ENCODE measurements around the gene FGD5. TPM values are rescaled to one million over a fixed set of nuclear protein-coding genes. Genes with fewer than 3 reads are reported as not detected.

Gene FGD5
- total RNA-seq, 1 donor from 2014 or later = 294 TPM

DNA sequence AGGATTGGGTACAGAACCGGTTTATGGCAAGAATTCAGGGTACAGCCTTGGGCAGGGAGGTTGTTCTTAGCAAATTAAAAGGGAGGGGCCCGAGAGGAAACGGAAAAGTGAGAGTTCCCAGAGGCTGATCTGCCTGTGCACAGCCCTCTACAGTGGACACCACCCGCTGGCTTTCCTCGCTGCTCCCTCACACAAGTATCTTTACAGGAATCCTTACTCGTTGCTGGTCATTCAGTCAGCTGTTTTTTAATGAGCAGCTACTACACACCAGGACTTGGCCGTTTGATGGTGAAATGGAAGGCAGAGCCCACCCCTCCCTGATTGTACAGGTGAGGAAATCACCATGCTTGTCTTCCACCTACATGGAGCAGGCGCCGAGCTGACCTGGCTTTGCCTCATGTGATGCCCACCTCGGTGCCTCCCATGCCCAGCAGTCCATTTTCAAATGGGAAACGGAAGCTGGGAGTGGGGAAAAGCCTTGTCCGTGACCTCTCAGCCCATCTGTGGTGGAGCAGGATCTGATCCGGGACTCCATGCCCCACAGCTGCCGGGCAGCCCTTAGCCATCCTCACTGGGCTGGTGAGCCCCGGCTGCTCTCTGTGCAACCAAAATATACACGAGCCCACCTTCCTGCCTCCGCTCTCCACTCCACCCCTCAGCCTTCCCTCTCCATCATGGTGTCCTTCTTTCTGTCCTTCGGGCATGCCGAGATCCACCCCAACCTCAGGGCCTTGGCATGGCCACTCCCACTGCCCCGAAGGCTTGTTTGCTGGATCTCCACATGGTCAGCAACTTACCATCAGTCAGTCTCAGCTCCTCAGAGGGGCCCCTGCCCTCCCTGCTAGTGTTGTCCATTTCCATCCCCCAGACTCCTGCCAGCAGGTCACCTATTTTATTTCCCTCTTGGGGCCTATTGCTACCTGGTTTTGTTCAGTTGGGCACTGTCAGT, 33.3 kb upstream of the FGD5 start:
- Mint-ChIP-seq H3K9me3 (ENCODE audit: unreplicated experiment) (no peaks in the 10 kb centered on the region), H3K27me3 (ENCODE audit: unreplicated experiment) (peaks cover 6% of the 10 kb centered on the region), H3K27ac (ENCODE audit: unreplicated experiment) (no peak overlapping the region), H3K4me3 (ENCODE audit: unreplicated experiment) (no peak overlapping the region), H3K36me3 (ENCODE audit: low read depth, unreplicated experiment) (no peaks in the 10 kb centered on the region), H3K4me1 (ENCODE audit: unreplicated experiment) (peaks cover 14% of the 10 kb centered on the region)
- TF ChIP-seq, protein P1, sequence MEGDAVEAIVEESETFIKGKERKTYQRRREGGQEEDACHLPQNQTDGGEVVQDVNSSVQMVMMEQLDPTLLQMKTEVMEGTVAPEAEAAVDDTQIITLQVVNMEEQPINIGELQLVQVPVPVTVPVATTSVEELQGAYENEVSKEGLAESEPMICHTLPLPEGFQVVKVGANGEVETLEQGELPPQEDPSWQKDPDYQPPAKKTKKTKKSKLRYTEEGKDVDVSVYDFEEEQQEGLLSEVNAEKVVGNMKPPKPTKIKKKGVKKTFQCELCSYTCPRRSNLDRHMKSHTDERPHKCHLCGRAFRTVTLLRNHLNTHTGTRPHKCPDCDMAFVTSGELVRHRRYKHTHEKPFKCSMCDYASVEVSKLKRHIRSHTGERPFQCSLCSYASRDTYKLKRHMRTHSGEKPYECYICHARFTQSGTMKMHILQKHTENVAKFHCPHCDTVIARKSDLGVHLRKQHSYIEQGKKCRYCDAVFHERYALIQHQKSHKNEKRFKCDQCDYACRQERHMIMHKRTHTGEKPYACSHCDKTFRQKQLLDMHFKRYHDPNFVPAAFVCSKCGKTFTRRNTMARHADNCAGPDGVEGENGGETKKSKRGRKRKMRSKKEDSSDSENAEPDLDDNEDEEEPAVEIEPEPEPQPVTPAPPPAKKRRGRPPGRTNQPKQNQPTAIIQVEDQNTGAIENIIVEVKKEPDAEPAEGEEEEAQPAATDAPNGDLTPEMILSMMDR (IDR thresholded peaks at IDR 0.05; ENCODE audit: unreplicated experiment) = no peak
- DNase-seq (ENCODE audit: low spot score) = no peak

DNA sequence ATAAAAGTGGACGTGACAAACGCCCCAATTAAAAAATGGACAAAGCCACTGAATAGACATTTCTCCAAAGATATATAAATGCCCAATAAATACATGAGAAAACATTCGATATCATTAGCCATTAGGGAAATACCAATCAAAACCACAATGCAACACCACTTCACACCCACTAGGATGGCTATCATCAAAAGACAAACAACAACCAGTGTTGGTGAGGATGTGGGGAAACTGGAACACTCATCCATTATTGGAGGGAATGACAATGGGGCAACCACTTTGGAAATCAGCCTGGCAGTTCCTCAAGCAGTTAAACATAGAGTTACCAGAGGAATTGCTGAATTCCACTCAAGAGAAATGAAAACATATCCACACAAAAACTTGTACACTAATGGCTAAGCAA, 32.4 kb upstream of the FGD5 start:
- H3K27me3 Mint-ChIP-seq (ENCODE audit: unreplicated experiment) = peaks cover 6% of the 10 kb centered on the region
- peaks cover 18% of the 10 kb centered on the region for H3K4me1 Mint-ChIP-seq (ENCODE audit: unreplicated experiment)
- DNase-seq (ENCODE audit: low spot score) = no peak
- H3K27ac Mint-ChIP-seq (ENCODE audit: unreplicated experiment) = no peak overlapping the region
- H3K9me3 Mint-ChIP-seq (ENCODE audit: unreplicated experiment) = no peaks in the 10 kb centered on the region
- H3K4me3 Mint-ChIP-seq (ENCODE audit: unreplicated experiment) = no peak overlapping the region
- no peaks in the 10 kb centered on the region for H3K36me3 Mint-ChIP-seq (ENCODE audit: low read depth, unreplicated experiment)
- TF ChIP-seq, protein P1 (IDR thresholded peaks at IDR 0.05; ENCODE audit: unreplicated experiment) = no peak

DNA sequence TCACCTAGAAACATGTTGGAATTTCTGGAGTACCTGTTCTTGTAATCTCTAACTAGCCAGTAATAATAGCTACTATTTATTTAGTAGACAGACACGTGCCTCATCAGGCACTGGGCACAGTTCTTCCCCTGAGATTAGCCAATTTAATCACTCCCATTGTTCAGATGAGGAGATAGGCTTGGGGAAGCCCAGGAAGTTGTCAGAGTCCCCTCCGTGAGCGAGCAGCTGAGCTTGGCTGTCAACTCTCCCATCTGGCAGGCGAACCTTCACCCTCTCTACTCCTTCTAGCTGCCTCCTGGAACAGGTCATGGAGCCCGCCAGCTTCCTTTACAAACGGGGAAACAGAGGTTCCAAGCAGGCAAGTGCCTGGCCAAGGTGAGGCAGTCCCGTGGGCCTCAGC, 31.1 kb upstream of the FGD5 start:
- no peak for DNase-seq (ENCODE audit: low spot score)
- Mint-ChIP-seq H3K36me3 (ENCODE audit: low read depth, unreplicated experiment) (no peaks in the 10 kb centered on the region), H3K27me3 (ENCODE audit: unreplicated experiment) (peaks cover 4% of the 10 kb centered on the region), H3K9me3 (ENCODE audit: unreplicated experiment) (no peaks in the 10 kb centered on the region), H3K4me1 (ENCODE audit: unreplicated experiment) (peaks cover 20% of the 10 kb centered on the region), H3K27ac (ENCODE audit: unreplicated experiment) (no peak overlapping the region), H3K4me3 (ENCODE audit: unreplicated experiment) (no peak overlapping the region)
- TF ChIP-seq, protein P1 (IDR thresholded peaks at IDR 0.05; ENCODE audit: unreplicated experiment) = no peak

DNA sequence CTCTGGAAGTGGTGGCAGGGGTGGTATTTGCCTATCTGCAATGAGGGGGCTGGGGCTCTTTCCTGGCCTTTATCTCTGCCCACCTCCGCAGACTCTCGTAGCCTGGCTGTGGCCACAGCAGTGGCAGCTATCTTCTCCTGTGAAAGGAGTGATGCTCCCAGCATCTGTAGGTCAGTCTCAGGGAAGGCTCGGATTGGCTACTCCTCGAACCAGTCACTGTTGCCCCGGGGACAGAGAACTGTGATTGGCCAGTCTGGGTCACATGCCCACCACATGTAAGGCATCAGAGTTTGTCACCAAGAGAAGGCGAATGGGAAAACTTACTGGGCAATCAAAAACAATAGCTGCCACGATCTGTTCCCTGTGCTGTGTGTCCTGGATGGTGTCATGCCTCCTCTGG, 30.1 kb upstream of the FGD5 start:
- no peak for DNase-seq (ENCODE audit: low spot score)
- Mint-ChIP-seq H3K4me3 (ENCODE audit: unreplicated experiment) (no peak overlapping the region), H3K27ac (ENCODE audit: unreplicated experiment) (no peak overlapping the region), H3K27me3 (ENCODE audit: unreplicated experiment) (no peaks in the 10 kb centered on the region), H3K9me3 (ENCODE audit: unreplicated experiment) (no peaks in the 10 kb centered on the region), H3K36me3 (ENCODE audit: low read depth, unreplicated experiment) (no peaks in the 10 kb centered on the region), H3K4me1 (ENCODE audit: unreplicated experiment) (peaks cover 18% of the 10 kb centered on the region)
- TF ChIP-seq, protein P1 (IDR thresholded peaks at IDR 0.05; ENCODE audit: unreplicated experiment) = no peak

DNA sequence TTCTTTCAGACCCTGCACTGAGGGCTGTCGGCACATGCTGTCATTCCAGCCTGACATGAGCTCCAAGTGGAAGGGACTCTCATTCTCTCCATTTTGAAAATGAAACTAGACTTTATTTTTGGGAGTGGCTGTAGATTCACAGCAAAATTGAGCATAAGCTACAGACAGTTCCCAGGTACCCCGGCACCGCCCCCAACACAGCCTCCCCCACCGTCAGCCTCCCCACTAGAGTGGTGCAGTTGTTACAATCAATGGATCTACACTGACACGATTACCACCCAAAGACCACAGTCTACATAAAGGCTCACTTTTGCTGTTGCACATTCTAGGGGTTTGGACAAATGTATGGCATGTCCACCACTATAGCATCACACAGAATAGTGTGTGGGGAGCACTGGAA, 29.5 kb upstream of the FGD5 start:
- TF ChIP-seq, protein P1 (IDR thresholded peaks at IDR 0.05; ENCODE audit: unreplicated experiment) = no peak
- Mint-ChIP-seq H3K27ac (ENCODE audit: unreplicated experiment) (no peak overlapping the region), H3K9me3 (ENCODE audit: unreplicated experiment) (no peaks in the 10 kb centered on the region), H3K27me3 (ENCODE audit: unreplicated experiment) (no peaks in the 10 kb centered on the region), H3K4me3 (ENCODE audit: unreplicated experiment) (no peak overlapping the region), H3K36me3 (ENCODE audit: low read depth, unreplicated experiment) (no peaks in the 10 kb centered on the region), H3K4me1 (ENCODE audit: unreplicated experiment) (peaks cover 15% of the 10 kb centered on the region)
- no peak for DNase-seq (ENCODE audit: low spot score)

Data from endothelial cell (in vitro differentiated cells).